ENCODE measurements around the gene RPS6KL1.

DNA sequence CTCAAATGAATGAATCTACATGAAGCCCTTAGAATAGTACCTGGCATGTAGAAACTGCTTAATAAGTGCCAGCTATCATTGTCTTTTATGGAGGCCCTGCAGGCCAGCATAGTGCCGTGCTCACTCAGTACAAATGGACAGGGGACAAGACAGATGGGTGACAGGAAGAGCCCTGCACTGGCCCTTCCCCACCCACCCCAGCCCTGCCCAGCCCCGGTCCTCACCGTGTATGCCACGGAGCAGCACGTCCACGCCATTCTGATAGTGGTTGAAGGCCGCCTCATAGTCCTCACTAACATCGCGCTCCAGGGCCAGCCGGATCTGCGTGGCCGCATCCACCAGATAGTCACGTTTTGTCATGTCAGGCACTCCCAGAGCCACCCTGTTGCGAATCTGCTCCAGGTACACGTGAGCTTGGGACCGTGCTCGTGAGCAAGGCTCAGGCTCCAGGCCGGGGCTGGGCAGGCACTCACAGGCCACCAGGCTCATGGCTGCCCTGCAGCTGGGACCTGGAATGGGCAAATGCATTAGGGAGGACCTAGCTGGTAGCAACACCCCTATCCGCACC, 1.9 kb downstream of the RPS6KL1 start:
- no peak for TF ChIP-seq SP1 (IDR thresholded peaks at IDR 0.05)
- TF ChIP-seq BHLHE40 (IDR thresholded peaks at IDR 0.05; ENCODE audit: borderline replicate concordance): no peak
- TF ChIP-seq, protein P1, sequence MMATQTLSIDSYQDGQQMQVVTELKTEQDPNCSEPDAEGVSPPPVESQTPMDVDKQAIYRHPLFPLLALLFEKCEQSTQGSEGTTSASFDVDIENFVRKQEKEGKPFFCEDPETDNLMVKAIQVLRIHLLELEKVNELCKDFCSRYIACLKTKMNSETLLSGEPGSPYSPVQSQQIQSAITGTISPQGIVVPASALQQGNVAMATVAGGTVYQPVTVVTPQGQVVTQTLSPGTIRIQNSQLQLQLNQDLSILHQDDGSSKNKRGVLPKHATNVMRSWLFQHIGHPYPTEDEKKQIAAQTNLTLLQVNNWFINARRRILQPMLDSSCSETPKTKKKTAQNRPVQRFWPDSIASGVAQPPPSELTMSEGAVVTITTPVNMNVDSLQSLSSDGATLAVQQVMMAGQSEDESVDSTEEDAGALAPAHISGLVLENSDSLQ (IDR thresholded peaks at IDR 0.05): no peak
- TF ChIP-seq TARDBP (IDR thresholded peaks at IDR 0.05): no peak
